ENCODE data around the gene TMEM26. TPM values are rescaled to one million over a fixed set of nuclear protein-coding genes. Genes with fewer than 3 reads are reported as not detected.

The TMEM26 gene
- total RNA-seq, 1 donor from 2014 or later, result 1.0 TPM

- Mint-ChIP-seq H3K4me3 (ENCODE audit: unreplicated experiment) (no peak overlapping the region), H3K36me3 (ENCODE audit: low read depth) (no peaks in the 10 kb centered on the region), H3K27me3 (ENCODE audit: low read depth) (peaks cover 6% of the 10 kb centered on the region), H3K4me1 (ENCODE audit: low read depth) (peaks cover 13% of the 10 kb centered on the region), H3K9me3 (ENCODE audit: low read depth) (no peaks in the 10 kb centered on the region), H3K27ac (ENCODE audit: unreplicated experiment) (no peak overlapping the region)
- no peak for DNase-seq (ENCODE audit: low spot score)
- TF ChIP-seq, protein P1, sequence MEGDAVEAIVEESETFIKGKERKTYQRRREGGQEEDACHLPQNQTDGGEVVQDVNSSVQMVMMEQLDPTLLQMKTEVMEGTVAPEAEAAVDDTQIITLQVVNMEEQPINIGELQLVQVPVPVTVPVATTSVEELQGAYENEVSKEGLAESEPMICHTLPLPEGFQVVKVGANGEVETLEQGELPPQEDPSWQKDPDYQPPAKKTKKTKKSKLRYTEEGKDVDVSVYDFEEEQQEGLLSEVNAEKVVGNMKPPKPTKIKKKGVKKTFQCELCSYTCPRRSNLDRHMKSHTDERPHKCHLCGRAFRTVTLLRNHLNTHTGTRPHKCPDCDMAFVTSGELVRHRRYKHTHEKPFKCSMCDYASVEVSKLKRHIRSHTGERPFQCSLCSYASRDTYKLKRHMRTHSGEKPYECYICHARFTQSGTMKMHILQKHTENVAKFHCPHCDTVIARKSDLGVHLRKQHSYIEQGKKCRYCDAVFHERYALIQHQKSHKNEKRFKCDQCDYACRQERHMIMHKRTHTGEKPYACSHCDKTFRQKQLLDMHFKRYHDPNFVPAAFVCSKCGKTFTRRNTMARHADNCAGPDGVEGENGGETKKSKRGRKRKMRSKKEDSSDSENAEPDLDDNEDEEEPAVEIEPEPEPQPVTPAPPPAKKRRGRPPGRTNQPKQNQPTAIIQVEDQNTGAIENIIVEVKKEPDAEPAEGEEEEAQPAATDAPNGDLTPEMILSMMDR (IDR thresholded peaks at IDR 0.05), result no peak
Measured at GRCh38 chr10:61458031-61458430, 4.8 kb upstream of the TMEM26 start.

DNA sequence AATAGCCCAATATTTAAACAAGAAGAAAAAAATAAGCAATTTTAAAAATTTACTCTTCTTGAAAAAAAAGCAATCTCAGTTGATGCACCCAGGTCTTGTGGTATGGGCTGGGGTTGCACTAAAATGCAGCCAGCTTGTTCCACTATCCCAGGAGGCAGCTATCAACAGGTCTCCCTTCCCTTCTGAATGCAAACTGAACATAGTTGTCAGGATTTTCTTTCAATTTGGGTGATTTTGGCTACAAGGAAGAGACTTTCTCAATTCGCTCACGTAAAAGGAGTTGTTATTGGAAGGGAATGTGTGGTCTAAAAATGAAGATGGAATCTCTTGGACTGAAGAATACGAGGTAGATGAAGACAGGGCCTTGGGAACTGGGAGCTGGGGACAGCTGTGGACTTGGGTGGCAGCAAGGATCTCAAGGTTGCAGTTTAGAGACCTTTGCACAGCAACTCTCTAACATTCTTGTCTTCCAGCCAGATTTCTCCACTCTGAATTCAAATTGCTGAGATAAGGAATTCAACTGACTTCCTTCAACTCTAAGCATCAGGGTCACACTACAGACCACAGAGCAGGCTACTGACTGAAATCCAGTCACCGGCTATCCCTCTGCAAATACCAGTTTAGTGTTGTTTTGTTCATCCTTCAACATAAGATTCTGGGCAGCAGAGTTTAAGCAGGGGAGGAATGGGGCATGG is 3.1 kb upstream of the TMEM26 start:
- no peak overlapping the region for H3K27ac Mint-ChIP-seq (ENCODE audit: unreplicated experiment)
- H3K9me3 Mint-ChIP-seq (ENCODE audit: low read depth), result no peaks in the 10 kb centered on the region
- no peak for DNase-seq (ENCODE audit: low spot score)
- TF ChIP-seq, protein P1 (IDR thresholded peaks at IDR 0.05), result no peak
- peaks cover 10% of the 10 kb centered on the region for H3K27me3 Mint-ChIP-seq (ENCODE audit: low read depth)
- no peaks in the 10 kb centered on the region for H3K36me3 Mint-ChIP-seq (ENCODE audit: low read depth)
- H3K4me1 Mint-ChIP-seq (ENCODE audit: low read depth), result peaks cover 23% of the 10 kb centered on the region
- H3K4me3 Mint-ChIP-seq (ENCODE audit: unreplicated experiment), result no peak overlapping the region

DNA sequence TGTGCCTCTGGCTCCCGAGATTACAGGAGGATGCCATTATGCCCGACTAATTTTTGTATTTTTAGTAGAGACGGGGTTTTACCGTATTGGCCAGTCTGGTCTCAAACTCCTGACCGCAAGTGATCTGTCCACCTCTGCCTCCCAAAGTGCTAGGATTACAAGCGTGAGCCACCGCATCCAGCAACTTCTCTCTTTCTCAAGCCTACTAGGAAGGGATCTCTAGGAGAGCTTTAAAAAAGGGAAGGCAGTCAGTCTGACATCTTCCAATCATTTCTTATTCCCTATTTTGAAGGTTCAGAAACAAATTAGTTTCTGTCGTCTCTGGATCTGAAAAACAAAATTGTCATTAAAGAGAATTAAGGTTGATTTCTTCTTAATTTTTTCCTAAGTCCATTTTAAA is 2.5 kb upstream of the TMEM26 start:
- no peak for DNase-seq (ENCODE audit: low spot score)
- Mint-ChIP-seq H3K27me3 (ENCODE audit: low read depth) (peaks cover 10% of the 10 kb centered on the region), H3K4me1 (ENCODE audit: low read depth) (peaks cover 23% of the 10 kb centered on the region), H3K4me3 (ENCODE audit: unreplicated experiment) (no peak overlapping the region), H3K27ac (ENCODE audit: unreplicated experiment) (no peak overlapping the region), H3K36me3 (ENCODE audit: low read depth) (no peaks in the 10 kb centered on the region), H3K9me3 (ENCODE audit: low read depth) (no peaks in the 10 kb centered on the region)
- TF ChIP-seq, protein P1 (IDR thresholded peaks at IDR 0.05), result no peak

GRCh38 chr10:61454541-61454940 is 1.4 kb upstream of the TMEM26 start:
- Mint-ChIP-seq H3K4me3 (ENCODE audit: unreplicated experiment) (no peak overlapping the region), H3K27ac (ENCODE audit: unreplicated experiment) (no peak overlapping the region), H3K36me3 (ENCODE audit: low read depth) (no peaks in the 10 kb centered on the region), H3K9me3 (ENCODE audit: low read depth) (no peaks in the 10 kb centered on the region), H3K27me3 (ENCODE audit: low read depth) (peaks cover 10% of the 10 kb centered on the region), H3K4me1 (ENCODE audit: low read depth) (peaks cover 23% of the 10 kb centered on the region)
- DNase-seq (ENCODE audit: low spot score), result no peak
- TF ChIP-seq, protein P1 (IDR thresholded peaks at IDR 0.05), result no peak

GRCh38 chr10:61452151-61452651 is 980 bp downstream of the TMEM26 start:
- peaks cover 6% of the 10 kb centered on the region for H3K27me3 Mint-ChIP-seq (ENCODE audit: low read depth)
- DNase-seq (ENCODE audit: low spot score), result no peak
- no peaks in the 10 kb centered on the region for H3K36me3 Mint-ChIP-seq (ENCODE audit: low read depth)
- peaks cover 25% of the 10 kb centered on the region for H3K4me1 Mint-ChIP-seq (ENCODE audit: low read depth)
- no peak overlapping the region for H3K27ac Mint-ChIP-seq (ENCODE audit: unreplicated experiment)
- TF ChIP-seq, protein P1 (IDR thresholded peaks at IDR 0.05), result no peak
- H3K9me3 Mint-ChIP-seq (ENCODE audit: low read depth), result no peaks in the 10 kb centered on the region
- peak overlapping the region; percentile 78 for H3K4me3 Mint-ChIP-seq (ENCODE audit: unreplicated experiment)
